Loucy (cell line): Measurements from ENCODE around the gene ACTR3C.
"Not testable (repeated sequence)": the region's sequence is repeated elsewhere in the genome, so short reads cannot be mapped to it uniquely, and the experiment has no call there.

Experiments used
- H2AFZ ChIP-seq: fragments of 200-600 bp; sonication (generic); 2 replicates; pipeline ENCODE4 v1.6.0; 2016; ENCODE audit warnings: antibody characterized with exemption, mild to moderate bottlenecking, low read length, moderate library complexity
- H3F3A ChIP-seq: fragments of 200-600 bp; 2 replicates; pipeline ENCODE4 v1.6.0; 2016; ENCODE audit warnings: antibody characterized with exemption, low read depth, mild to moderate bottlenecking
- H3K27me3 ChIP-seq: fragments of 200-600 bp; sonication (generic); 2 replicates; pipeline ENCODE4 v1.6.1; 2014; ENCODE audit warnings: low read length, mild to moderate bottlenecking; ENCODE audit not compliant: insufficient read depth, poor library complexity, severe bottlenecking
- H3K36me3 ChIP-seq: fragments of 200-600 bp; sonication (generic); 2 replicates; pipeline ENCODE4 v1.6.1; 2016; ENCODE audit warnings: low read length; ENCODE audit not compliant: insufficient read depth
- H3K4me1 ChIP-seq: fragments of 200-600 bp; sonication (generic); 2 replicates; pipeline ENCODE4 v1.5.1; 2014; ENCODE audit warnings: low read length, mild to moderate bottlenecking; ENCODE audit not compliant: insufficient read depth, poor library complexity, severe bottlenecking
- H3K4me2 ChIP-seq: fragments of 200-600 bp; sonication (generic); 2 replicates; pipeline ENCODE4 v1.6.0; 2014; ENCODE audit warnings: antibody characterized with exemption, low read length, low read depth, mild to moderate bottlenecking; ENCODE audit not compliant: poor library complexity, severe bottlenecking
- H3K4me3 ChIP-seq: fragments of 200-600 bp; sonication (generic); 2 replicates; pipeline ENCODE4 v1.5.1; 2014; ENCODE audit warnings: low read length, mild to moderate bottlenecking, mixed read lengths; ENCODE audit not compliant: poor library complexity, severe bottlenecking
- H3K79me2 ChIP-seq: fragments of 200-600 bp; sonication (generic); 2 replicates; pipeline ENCODE4 v1.6.1; 2014; ENCODE audit warnings: low read length; ENCODE audit not compliant: insufficient read depth
- H3K9ac ChIP-seq: fragments of 200-600 bp; sonication (generic); 2 replicates; pipeline ENCODE4 v1.6.0; 2014; ENCODE audit warnings: mild to moderate bottlenecking, low read depth, low read length, moderate library complexity; ENCODE audit not compliant: poor library complexity, severe bottlenecking
- H3K9me2 ChIP-seq: fragments of 200-600 bp; sonication (generic); replicated peaks from 2 replicates; pipeline ENCODE4 v1.6.1; 2016; ENCODE audit warnings: low read depth, low read length, mixed read lengths
- H3K9me3 ChIP-seq: fragments of 200-600 bp; sonication (generic); 2 replicates; pipeline ENCODE4 v1.6.1; 2014; ENCODE audit warnings: mild to moderate bottlenecking, antibody characterized with exemption, low read length, low read depth; ENCODE audit not compliant: insufficient read depth
- H4K20me1 ChIP-seq: fragments of 200-600 bp; sonication (generic); 2 replicates; pipeline ENCODE4 v1.6.0; 2014; ENCODE audit warnings: antibody characterized with exemption, low read length, mild to moderate bottlenecking; ENCODE audit not compliant: insufficient read depth, poor library complexity, severe bottlenecking
- CTCF ChIP-seq: fragments of 200-600 bp; sonication (generic); conservative IDR thresholded peaks from 2 replicates; pipeline ENCODE4 v1.5.1; 2014; ENCODE audit warnings: mild to moderate bottlenecking, antibody characterized with exemption, low read length
- EZH2phosphoT487 ChIP-seq: fragments of 200-600 bp; IDR thresholded peaks from 2 replicates; pipeline ENCODE4 v1.6.1; 2018; ENCODE audit warnings: antibody characterized with exemption, mild to moderate bottlenecking, moderate library complexity, borderline replicate concordance

ACTR3C gene

DNA sequence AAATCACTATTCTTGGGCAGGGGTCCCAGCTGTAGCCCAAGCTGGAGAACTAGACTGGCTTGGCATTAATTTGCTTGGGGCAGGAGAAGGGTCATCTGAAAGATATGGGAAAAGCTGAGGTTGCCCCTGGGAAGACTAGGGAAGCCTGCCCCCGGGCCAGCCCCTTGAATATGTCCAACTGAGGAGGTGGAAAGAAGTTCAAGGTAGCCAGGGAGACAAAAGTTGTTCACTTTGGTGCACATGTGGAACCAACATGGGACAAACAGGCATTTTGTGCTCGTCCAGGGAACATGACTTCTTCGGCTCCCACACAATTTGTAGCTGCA is 1.6 kb downstream of the ACTR3C start:
- Histone ChIP-seq H3K9ac (peak overlapping the region; percentile 100), H3K9me2 (no peaks in the 10 kb centered on the region), H3K79me2 (peaks cover 62% of the 10 kb centered on the region), H3K4me2 (peak overlapping the region; percentile 98), H3K4me3 (peak overlapping the region; percentile 92), H3F3A (no peaks in the 10 kb centered on the region), H3K4me1 (peaks cover 56% of the 10 kb centered on the region), H4K20me1 (peaks cover 13% of the 10 kb centered on the region), H2AFZ (no peak overlapping the region), H3K36me3 (peaks cover 9% of the 10 kb centered on the region; the same call in 1 of the 2 replicates), H3K9me3 (no peaks in the 10 kb centered on the region), H3K27me3 (peaks cover 9% of the 10 kb centered on the region)
- no peak for TF ChIP-seq EZH2phosphoT487
- TF ChIP-seq CTCF = no peak

DNA sequence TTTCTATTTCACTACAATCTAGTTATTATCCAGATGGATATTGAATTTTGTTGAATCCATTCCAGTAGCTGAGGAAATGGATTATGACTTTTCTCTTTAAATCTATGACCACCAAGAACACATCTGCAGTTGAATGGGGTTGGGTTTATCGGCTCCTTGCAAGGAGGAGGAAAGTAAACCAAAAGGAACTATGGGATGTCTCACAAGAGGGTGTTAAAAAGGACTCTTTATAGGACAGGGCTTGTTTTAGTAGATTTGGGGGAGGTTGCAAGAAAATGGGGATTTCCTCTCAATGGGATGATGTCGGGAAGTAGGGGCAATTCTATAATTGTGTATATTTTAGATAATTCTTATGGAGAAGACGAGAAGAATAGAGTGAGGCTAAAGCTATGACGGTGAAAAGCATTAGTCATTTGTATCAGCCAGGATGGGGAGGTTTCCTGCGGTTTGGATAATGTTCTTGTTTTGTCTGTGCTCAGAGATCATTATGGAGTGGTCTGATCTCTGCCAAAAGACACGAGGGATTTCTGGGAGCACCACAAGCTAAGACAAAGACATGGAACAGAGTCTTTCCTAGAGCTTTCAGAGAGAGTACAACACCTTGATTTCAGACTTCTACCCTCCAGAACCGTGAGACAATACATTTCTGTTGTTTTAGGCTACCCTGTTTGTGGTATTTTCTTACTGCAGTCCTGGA is 5.4 kb downstream of the ACTR3C start:
- Histone ChIP-seq H3K27me3 (peaks cover 4% of the 10 kb centered on the region), H4K20me1 (no peaks in the 10 kb centered on the region), H3K9me2 (no peaks in the 10 kb centered on the region), H3K9ac (no peak overlapping the region), H3K9me3 (no peaks in the 10 kb centered on the region), H3K4me1 (peaks cover 33% of the 10 kb centered on the region), H3K4me2 (no peak overlapping the region), H3K36me3 (no peaks in the 10 kb centered on the region), H3K4me3 (no peak overlapping the region), H2AFZ (no peak overlapping the region), H3F3A (no peaks in the 10 kb centered on the region), H3K79me2 (peaks cover 24% of the 10 kb centered on the region)
- no peak for TF ChIP-seq EZH2phosphoT487
- no peak for TF ChIP-seq CTCF

GRCh38 chr7:150316987-150317386 is 6.4 kb downstream of the ACTR3C start:
- H3K9me3 ChIP-seq, H3K9ac ChIP-seq, H3F3A ChIP-seq, H3K27me3 ChIP-seq, H3K4me3 ChIP-seq, H3K9me2 ChIP-seq, H3K36me3 ChIP-seq, H2AFZ ChIP-seq, H4K20me1 ChIP-seq, H3K4me2 ChIP-seq: not testable (repeated sequence)
- H3K79me2 ChIP-seq = peaks cover 15% of the 10 kb centered on the region
- H3K4me1 ChIP-seq = peaks cover 31% of the 10 kb centered on the region

GRCh38 chr7:150314639-150315239 is 8.6 kb downstream of the ACTR3C start:
- H3K4me2 ChIP-seq = no peak overlapping the region

More at GRCh38 chr7:150314639-150315239, 8.6 kb downstream of the ACTR3C start:
- H3F3A ChIP-seq = no peaks in the 10 kb centered on the region
- TF ChIP-seq CTCF (no peak), EZH2phosphoT487 (no peak)
- no peak overlapping the region for H2AFZ ChIP-seq
- H3K9me2 ChIP-seq = no peaks in the 10 kb centered on the region
- no peak overlapping the region for H3K9ac ChIP-seq
- no peaks in the 10 kb centered on the region for H3K36me3 ChIP-seq
- no peaks in the 10 kb centered on the region for H3K79me2 ChIP-seq
- peaks cover 14% of the 10 kb centered on the region for H3K4me1 ChIP-seq
- no peaks in the 10 kb centered on the region for H3K27me3 ChIP-seq
- no peaks in the 10 kb centered on the region for H4K20me1 ChIP-seq
- no peaks in the 10 kb centered on the region for H3K9me3 ChIP-seq
- no peak overlapping the region for H3K4me3 ChIP-seq
